GM12891 (cell line): ENCODE results near the gene CORO1C.

ENCODE experiments used
- PAX5 ChIP-seq: IDR thresholded peaks from 2 replicates; pipeline ENCODE4 v1.6.1; 2011; ENCODE audit warnings: low read length, moderate library complexity, mild to moderate bottlenecking; ENCODE audit not compliant: insufficient read depth, severe bottlenecking
- POLR2A ChIP-seq: IDR thresholded peaks from 2 replicates; pipeline ENCODE4 v1.6.1; 2011; ENCODE audit warnings: low read depth, low read length, control low read depth
- POLR2AphosphoS5 ChIP-seq: IDR thresholded peaks from 2 replicates; pipeline ENCODE4 v1.6.1; 2011; ENCODE audit warnings: low read depth, low read length, control low read depth
- POU2F2 ChIP-seq: IDR thresholded peaks from 2 replicates; pipeline ENCODE4 v1.6.1; 2011; ENCODE audit warnings: low read depth, mild to moderate bottlenecking, control low read depth, low read length, moderate library complexity
- TAF1 ChIP-seq: IDR thresholded peaks from 2 replicates; pipeline ENCODE4 v1.6.1; 2011; ENCODE audit warnings: low read depth, low read length, control low read depth

DNA sequence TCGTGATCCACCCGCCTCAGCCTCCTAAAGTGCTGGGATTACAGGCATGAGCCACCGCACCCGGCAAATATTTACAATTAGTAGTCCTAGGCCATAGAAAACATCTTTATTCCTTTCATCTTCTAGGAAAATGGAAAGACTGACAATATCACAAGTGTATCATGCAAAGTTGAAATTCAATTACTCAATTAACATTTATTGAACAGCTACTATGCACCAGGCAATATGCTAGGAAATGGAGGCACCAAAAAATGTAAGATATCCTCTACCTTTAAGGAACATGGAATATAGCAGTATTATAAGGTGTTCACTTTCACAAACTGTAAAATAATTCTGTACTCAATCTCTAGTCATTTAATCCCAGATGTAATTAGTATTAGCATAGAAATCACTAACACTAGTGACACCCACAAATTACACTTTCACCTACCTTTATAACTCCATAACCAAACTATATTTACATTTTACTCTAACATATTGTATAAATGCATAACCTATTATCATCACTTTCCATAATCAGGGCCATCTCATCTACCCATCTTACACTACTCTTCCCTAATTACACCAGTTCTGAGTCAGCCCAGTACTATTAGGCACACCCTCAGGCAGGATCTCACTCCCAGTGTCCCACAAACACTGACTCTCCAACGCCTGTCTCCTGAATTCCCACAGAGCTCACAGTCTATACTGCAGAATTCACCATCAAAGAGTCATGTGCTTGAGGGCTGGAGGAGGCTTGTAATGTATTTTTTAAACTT, 10.4 kb downstream of the CORO1C start:
- no peak for TF ChIP-seq POLR2A
- TF ChIP-seq PAX5 = no peak
- TF ChIP-seq TAF1 = no peak
- no peak for TF ChIP-seq POLR2AphosphoS5
- no peak for TF ChIP-seq POU2F2
